AG08395 (cell line): ENCODE results near the gene TTC32.
"Not testable (repeated sequence)": the region's sequence is repeated elsewhere in the genome, so short reads cannot be mapped to it uniquely, and the experiment has no call there.

Experiments
- DNase-seq: peaks from one replicate; pipeline ENCODE4 v3.0.0; 2012; ENCODE audit warnings: mixed read lengths, low spot score

TTC32 gene

DNA sequence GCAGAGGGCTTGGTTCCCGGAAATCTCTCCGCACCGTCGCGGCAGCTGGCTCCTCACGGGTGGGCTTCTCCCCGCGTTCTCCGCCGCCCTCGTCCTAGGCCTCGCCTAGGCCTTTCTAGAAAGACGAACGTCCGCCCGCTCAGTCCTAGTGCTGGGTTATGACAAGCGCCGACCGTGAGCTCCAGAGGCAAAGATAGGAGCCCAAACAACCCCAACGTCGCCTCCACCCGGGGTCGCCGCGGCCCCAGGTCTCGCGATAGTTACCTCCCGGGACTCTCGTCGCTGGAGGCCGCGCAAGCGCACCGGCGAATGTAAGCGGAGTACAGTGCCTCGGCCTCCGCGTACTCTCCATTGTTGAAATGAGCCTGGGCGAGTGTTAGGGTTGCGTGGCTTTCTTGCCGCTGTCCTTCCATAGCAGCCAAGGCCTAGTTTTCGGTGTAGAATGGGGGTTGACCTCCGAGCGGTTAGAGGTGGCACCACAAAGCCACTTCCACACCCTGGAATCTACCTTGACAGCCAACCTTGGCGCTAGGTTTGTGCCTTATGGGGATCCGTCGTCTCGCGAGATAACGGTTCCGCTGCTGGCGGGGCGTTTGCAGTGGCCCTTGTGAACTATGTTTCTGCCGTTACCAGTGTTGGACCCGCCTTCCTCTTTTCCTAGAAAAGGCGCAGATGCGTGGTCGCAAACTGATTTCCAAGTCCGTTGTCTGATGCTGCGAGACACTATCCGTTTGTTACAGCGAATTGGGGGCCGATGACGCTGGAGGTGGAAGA lies at the start of gene TTC32:
TSS of gene TTC32 (minus strand) at position 542 of the 774 bp plus-strand sequence. CDS start at position 413, 129 bp downstream.
- peak; percentile 97 for DNase-seq

- DNase-seq: peak; percentile 49
These were observed 47.3 kb upstream of the TTC32 start for GRCh38 chr2:19949071-19949470.

- DNase-seq: no peak
These were observed 45.6 kb upstream of the TTC32 start for GRCh38 chr2:19947184-19947940.

- DNase-seq: no peak
These were observed 42.5 kb upstream of the TTC32 start for GRCh38 chr2:19944205-19944845.

GRCh38 chr2:19943189-19943588 lies 41.4 kb upstream of the TTC32 start:
- no peak for DNase-seq

DNA sequence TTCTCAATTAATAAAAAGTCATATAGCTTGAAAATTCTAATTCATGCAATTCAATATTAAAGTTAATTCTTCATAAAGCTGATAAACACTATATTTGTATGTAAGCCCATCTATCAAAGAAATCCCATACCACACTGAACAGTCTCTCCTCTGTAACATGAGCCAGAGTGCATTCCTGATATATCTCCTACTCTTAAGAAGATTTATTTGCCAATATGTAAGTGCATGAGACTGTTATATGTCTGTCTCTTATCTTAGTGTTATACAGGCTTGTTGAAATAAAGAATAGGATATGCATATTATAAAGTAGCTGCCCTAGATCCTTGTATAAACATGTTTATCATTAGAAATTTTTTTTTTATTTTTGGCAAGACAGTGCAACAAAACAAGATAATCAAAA lies 40.4 kb upstream of the TTC32 start:
- no peak for DNase-seq

DNA sequence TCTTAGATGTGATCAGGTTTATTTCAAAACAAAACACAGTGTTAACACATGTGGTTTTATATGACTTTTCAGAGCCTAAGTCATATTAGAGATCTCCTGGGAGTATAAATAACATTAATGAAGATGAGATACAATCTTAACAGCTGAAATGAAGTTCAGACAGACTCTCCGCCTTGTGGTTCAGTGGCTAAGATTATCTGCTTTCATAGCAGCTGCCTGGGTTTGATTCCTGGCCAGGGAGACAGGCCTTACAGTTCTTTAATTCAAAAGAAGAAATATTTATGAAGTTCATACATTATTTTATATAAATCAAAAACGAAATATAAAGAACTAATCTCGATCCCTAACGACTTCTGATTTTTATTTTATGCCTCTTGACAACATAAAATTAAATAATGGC lies 35.2 kb upstream of the TTC32 start:
- DNase-seq: no peak

DNA sequence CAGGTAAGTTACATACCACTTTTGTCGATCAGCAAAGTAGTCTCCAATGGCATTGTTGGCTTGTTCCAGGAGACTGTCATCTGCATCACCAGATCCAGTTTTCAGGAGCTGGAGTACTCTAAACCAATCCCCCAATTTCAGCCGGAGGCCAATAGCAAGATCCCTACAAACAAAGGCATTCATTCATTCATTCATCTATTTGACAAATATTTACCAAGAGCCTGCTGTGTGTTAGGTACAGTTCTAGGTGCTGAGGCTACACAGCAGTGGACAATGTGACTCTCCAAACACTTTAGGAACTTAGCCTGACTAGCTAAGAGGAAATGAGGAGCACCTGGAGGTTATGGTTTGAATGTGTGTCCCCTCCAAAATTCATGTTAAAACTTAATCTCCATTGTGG lies 34.4 kb upstream of the TTC32 start:
- no peak for DNase-seq

- DNase-seq: peak; percentile 64
These were observed 31.7 kb upstream of the TTC32 start for GRCh38 chr2:19933351-19933981.

DNA sequence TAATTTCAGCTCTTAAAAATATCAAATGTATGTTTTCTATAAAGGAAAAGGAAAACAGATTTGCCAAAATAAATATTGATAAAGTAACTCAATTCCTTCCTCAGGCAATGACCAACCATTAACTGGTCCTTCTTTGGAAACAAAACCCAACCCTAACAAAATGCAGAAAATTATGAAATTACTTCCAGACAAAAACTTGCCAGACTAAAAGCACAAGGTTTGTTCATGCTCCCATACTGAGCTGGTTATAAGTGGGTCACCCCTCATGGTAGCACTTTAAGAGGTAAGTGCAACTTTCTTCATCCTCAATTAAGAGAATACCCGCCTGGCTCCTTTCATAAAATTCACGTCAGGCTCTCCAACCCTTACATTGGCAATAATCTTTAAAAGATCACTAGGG lies 31.1 kb upstream of the TTC32 start:
- DNase-seq: no peak

DNA sequence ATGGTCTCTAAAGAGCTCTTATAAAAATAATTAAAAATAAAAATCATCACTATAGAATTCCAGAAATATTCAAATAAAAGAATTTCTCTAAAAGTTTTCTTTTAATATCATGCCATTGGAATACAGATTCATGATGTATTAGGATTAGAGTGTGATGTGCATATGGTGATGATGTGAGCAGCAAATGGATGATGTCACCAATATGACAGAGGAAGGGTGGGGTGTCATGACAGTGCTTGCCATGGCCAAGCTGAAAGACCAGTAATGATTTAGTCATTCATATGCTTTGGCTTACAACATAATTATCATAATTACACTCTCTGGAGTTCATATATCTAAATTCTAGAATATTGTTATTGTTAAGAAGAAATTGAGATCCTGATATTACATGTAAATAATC lies 27.4 kb upstream of the TTC32 start:
- DNase-seq: no peak

DNA sequence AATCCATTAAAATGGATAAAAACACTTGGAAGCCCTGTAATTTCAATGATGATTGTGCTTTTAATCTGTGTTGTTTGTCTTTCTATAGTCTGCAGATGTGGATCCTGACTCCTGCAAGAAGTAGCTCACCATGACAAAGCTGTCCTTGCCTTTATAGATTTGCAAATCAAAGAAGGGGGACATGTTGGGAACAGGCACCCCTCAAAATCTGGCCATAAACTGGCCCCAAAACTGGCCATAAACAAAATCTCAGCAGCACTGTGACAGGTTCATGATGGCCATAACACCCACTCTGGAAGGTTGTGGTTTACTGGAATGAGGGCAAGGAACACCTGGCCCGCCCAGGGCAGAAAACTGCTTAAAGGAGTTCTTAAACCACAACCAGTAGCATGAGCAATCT lies 26.0 kb upstream of the TTC32 start:
- DNase-seq: not testable (repeated sequence)

DNA sequence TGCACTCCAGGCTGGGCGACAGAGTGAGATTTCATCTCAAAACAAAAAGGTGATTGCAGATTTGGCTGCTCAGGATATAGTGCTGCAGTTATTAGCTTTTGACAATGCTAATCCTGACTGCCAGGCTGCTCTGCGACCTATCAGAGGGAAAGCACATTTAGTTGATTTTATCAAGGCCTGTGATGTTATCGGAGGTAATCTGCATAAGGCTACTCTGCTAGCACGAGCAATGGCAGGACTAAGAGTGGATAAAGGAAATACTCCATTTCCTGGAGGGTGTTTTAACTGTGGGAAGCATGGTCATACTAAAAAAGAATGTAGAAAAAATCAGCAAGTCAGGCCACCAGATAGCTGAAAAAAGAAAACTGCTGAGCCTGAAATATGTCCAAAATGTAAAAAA lies 22.7 kb upstream of the TTC32 start:
- DNase-seq: not testable (repeated sequence)

- DNase-seq: not testable (repeated sequence)
These were observed 20.4 kb upstream of the TTC32 start for GRCh38 chr2:19922188-19922587.

DNA sequence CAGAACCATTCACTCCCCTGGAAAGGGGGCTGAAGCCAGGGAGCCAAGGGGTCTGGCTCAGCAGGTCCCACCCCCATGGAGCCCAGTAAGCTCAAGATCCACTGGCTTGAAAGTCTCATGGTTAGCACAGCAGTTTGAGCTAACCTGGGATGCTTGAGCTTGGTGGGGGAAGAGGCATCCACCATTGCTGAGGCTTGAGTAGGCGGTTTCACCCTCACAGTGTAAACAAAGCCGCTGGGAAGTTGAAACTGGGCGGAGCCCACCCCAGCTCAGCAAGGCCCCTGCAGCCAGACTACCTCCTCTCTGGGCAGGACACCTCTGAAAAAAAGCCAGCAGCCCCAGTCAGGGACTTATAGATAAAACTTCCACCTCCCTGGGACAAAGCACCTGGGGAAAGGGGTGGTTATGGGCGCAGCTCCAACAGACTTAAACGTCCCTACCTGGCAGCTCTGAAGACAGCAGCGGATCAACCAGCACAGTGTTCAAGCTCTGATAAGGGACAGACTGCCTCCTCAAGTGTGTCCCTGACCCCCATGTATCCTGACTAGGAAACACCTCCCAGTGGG lies 14.7 kb upstream of the TTC32 start:
- no peak for DNase-seq

- no peak for DNase-seq
These were observed 12.6 kb upstream of the TTC32 start for GRCh38 chr2:19914266-19914975.

- peak; percentile 70 for DNase-seq
These were observed 10.2 kb upstream of the TTC32 start for GRCh38 chr2:19911808-19912509.

- DNase-seq: no peak
These were observed 495 bp upstream of the TTC32 start for GRCh38 chr2:19902216-19902740.

- DNase-seq: no peak
These were observed 797 bp downstream of the TTC32 start for GRCh38 chr2:19900931-19901441.
